Cardiac muscle cell (in vitro differentiated cells and primary cell): ENCODE measurements around the gene ZFP2. TPM values are rescaled to one million over a fixed set of nuclear protein-coding genes. Genes with fewer than 3 reads are reported as not detected.
"Not testable (repeated sequence)": the region's sequence is repeated elsewhere in the genome, so short reads cannot be mapped to it uniquely, and the experiment has no call there.

ENCODE experiments used
- DNase-seq, 2 donors: peaks; one replicate each; pipeline versions ENCODE4 v3.0.0 to v3.0.0-alpha.2; 2010 to 2017; ENCODE audit warnings: low read depth in 1 of 2, low spot score in 1 of 2
- H3K27ac ChIP-seq: fragments of 200-600 bp; sonication (generic); 2 replicates; pipeline ENCODE4 v1.5.1; 2016
- H3K27me3 ChIP-seq: fragments of 200-600 bp; sonication (generic); 2 replicates; pipeline ENCODE4 v1.6.0; 2016; ENCODE audit warnings: control low read depth
- H3K36me3 ChIP-seq: fragments of 200-600 bp; sonication (generic); 2 replicates; pipeline ENCODE4 v1.5.1; 2016; ENCODE audit warnings: control low read depth
- H3K4me1 ChIP-seq: fragments of 200-600 bp; sonication (generic); 2 replicates; pipeline ENCODE4 v1.8.1; 2017; ENCODE audit warnings: low read depth, mild to moderate bottlenecking, mixed run types
- H3K4me3 ChIP-seq: fragments of 200-600 bp; sonication (generic); 2 replicates; pipeline ENCODE4 v1.5.1; 2016; ENCODE audit warnings: mild to moderate bottlenecking
- H3K9me3 ChIP-seq: fragments of 200-600 bp; sonication (generic); 2 replicates; pipeline ENCODE4 v1.5.1; 2017; ENCODE audit warnings: low read depth, mild to moderate bottlenecking, control low read depth
- polyA plus RNA-seq: library from polyadenylated mRNA; unstranded; fragments of >200 nt; fragmentation: Nextera tagmentation; extraction: Ambion mirVana; gene quantifications from 2 replicates; pipeline ENCODE4 v1.2.1, GENCODE V29; 2016
- total RNA-seq: library from RNA; depleted of rRNA; stranded (reverse); fragments of >200 nt; gene quantifications from 2 replicates; pipeline ENCODE4 v1.2.3, GENCODE V29; 2016
- TF ChIP-seq, protein P1 (sequence below): IDR thresholded peaks from 2 replicates; pipeline ENCODE4 v1.5.1; 2012; ENCODE audit warnings: low read depth, mild to moderate bottlenecking, low read length

ZFP2 gene
- total and polyA plus RNA-seq, 2 experiments from 2014 or later: 2.0 to 3.8 TPM

- Histone ChIP-seq H3K4me1 (no peaks in the 10 kb centered on the region), H3K9me3 (no peaks in the 10 kb centered on the region), H3K27ac (no peak overlapping the region), H3K36me3 (peaks cover 11% of the 10 kb centered on the region), H3K27me3 (no peaks in the 10 kb centered on the region), H3K4me3 (no peak overlapping the region)
- TF ChIP-seq, protein P1, sequence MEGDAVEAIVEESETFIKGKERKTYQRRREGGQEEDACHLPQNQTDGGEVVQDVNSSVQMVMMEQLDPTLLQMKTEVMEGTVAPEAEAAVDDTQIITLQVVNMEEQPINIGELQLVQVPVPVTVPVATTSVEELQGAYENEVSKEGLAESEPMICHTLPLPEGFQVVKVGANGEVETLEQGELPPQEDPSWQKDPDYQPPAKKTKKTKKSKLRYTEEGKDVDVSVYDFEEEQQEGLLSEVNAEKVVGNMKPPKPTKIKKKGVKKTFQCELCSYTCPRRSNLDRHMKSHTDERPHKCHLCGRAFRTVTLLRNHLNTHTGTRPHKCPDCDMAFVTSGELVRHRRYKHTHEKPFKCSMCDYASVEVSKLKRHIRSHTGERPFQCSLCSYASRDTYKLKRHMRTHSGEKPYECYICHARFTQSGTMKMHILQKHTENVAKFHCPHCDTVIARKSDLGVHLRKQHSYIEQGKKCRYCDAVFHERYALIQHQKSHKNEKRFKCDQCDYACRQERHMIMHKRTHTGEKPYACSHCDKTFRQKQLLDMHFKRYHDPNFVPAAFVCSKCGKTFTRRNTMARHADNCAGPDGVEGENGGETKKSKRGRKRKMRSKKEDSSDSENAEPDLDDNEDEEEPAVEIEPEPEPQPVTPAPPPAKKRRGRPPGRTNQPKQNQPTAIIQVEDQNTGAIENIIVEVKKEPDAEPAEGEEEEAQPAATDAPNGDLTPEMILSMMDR: no peak
- DNase-seq: peak in 1 of 2 donors; percentile 3
Measured at GRCh38 chr5:178872302-178872701, 23.4 kb upstream of the ZFP2 start.

GRCh38 chr5:178883115-178883694, 12.5 kb upstream of the ZFP2 start:
- H3K4me1 ChIP-seq, H3K9me3 ChIP-seq, H3K27me3 ChIP-seq, DNase-seq, H3K4me3 ChIP-seq, H3K27ac ChIP-seq: not testable (repeated sequence)
- peaks cover 25% of the 10 kb centered on the region for H3K36me3 ChIP-seq

DNA sequence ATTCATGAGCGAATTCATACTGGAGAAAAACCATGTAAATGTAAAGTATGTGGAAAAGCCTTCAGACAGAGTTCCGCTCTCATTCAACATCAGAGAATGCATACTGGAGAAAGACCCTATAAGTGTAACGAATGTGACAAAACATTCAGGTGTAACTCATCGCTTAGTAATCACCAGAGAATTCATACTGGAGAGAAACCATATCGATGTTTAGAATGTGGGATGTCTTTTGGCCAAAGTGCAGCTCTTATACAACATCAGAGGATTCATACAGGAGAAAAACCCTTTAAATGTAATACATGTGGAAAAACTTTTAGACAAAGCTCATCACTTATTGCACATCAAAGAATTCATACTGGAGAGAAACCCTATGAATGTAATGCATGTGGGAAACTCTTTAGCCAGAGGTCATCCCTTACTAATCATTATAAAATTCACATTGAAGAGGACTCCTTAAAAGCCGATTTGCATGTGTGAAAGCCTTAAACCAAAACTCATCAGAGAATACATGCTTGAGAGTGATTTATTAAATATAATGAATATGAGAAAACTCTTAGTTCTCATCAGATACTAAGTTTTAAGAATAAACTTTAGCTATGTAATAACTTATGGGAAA, 11.8 kb upstream of the ZFP2 start:
- peaks cover 25% of the 10 kb centered on the region for H3K36me3 ChIP-seq
- no peaks in the 10 kb centered on the region for H3K4me1 ChIP-seq
- TF ChIP-seq, protein P1: no peak
- H3K4me3 ChIP-seq: no peak overlapping the region
- no peaks in the 10 kb centered on the region for H3K27me3 ChIP-seq
- no peak for DNase-seq
- H3K27ac ChIP-seq: no peak overlapping the region
- peaks cover 9% of the 10 kb centered on the region for H3K9me3 ChIP-seq

- no peaks in the 10 kb centered on the region for H3K4me1 ChIP-seq
- H3K4me3 ChIP-seq: no peak overlapping the region
- TF ChIP-seq, protein P1: no peak
- H3K27me3 ChIP-seq: no peaks in the 10 kb centered on the region
- H3K27ac ChIP-seq: no peak overlapping the region
- H3K9me3 ChIP-seq: no peaks in the 10 kb centered on the region
- H3K36me3 ChIP-seq: no peaks in the 10 kb centered on the region
- DNase-seq: no peak
Measured at GRCh38 chr5:178899289-178899688, 3.6 kb downstream of the ZFP2 start.

DNA sequence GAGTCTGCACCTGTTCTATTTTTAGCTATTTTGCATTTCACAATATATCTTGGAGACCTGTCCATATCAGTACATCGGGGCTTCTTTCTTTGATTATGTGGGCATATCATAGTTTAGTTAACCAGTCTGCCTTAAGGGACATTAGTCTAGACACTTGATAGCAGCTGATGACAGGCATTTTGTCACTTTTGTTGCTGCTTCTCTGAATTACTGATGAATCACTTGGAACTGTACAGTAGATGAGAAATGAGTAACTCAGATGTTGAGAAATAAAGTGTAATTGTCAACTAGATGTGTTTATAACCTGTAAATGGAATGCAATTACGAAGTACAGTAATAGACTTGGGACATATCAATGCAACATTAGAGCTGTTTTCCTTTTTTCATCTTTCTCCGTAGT, 7.1 kb downstream of the ZFP2 start:
- Histone ChIP-seq H3K4me1 (no peaks in the 10 kb centered on the region), H3K4me3 (no peak overlapping the region), H3K27ac (no peak overlapping the region), H3K9me3 (no peaks in the 10 kb centered on the region), H3K36me3 (no peaks in the 10 kb centered on the region), H3K27me3 (no peaks in the 10 kb centered on the region)
- DNase-seq: peak in 1 of 2 donors; percentile 8
- TF ChIP-seq, protein P1: no peak
